ENCODE results near the gene TXNDC12.
A peak's percentile ranks its signal among the peaks of the same experiment; 100 is the strongest.

The TXNDC12 gene

DNA sequence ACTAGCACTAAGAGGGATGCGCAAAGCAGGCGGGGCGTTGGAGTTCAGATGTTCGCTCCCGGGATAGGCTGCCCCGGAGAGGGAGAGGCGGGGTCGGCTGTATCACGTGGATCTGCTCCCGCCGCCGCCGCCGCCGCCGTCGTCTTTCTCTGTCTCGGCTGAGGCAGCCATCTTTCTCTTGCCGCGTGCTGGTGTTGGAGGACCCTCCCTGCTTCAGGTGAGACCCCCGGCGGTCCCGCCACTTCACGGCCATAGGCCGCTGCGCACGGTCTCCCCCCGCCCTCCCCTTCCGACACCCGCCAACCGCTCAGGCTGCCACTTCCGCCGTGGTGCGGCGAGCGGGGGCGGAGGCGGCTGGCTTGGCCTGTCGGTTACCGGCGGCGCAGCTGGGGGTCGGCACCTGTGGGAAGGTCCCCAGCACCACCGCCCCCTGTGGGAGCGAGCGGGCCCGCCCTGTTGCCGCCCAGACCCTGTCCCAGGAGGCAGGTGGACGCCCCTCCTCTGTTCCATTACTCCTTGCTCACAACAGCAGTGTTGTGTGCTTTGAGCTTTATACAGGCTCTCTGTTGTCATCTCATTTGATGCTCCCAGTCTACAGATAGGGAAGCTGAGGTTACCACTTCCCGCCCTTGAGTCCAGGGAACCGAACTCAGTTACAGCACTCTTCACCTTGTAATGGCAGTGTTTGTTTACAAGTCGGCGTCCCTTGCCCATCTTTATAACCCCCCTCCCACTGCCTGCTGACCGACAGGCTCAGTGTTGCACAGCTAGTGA, 1.4 kb upstream of the TXNDC12 start, which contains the start of gene BTF3L4 (continued):
- TF ChIP-seq, protein P1, sequence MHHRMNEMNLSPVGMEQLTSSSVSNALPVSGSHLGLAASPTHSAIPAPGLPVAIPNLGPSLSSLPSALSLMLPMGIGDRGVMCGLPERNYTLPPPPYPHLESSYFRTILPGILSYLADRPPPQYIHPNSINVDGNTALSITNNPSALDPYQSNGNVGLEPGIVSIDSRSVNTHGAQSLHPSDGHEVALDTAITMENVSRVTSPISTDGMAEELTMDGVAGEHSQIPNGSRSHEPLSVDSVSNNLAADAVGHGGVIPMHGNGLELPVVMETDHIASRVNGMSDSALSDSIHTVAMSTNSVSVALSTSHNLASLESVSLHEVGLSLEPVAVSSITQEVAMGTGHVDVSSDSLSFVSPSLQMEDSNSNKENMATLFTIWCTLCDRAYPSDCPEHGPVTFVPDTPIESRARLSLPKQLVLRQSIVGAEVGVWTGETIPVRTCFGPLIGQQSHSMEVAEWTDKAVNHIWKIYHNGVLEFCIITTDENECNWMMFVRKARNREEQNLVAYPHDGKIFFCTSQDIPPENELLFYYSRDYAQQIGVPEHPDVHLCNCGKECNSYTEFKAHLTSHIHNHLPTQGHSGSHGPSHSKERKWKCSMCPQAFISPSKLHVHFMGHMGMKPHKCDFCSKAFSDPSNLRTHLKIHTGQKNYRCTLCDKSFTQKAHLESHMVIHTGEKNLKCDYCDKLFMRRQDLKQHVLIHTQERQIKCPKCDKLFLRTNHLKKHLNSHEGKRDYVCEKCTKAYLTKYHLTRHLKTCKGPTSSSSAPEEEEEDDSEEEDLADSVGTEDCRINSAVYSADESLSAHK (tag by site-specific recombination; IDR thresholded peaks at IDR 0.05), result peak; percentile 86
- TF ChIP-seq REPIN1 (tag by site-specific recombination; IDR thresholded peaks at IDR 0.05; ENCODE audit: low read depth) (peak; percentile 65; the same call in 1 of the 2 replicates), YY2 (tag by site-specific recombination; IDR thresholded peaks at IDR 0.05) (peak; percentile 48; the same call in 1 of the 2 replicates), ZNF791 (tag by site-specific recombination; IDR thresholded peaks at IDR 0.05) (no peak), SCRT1 (tag by site-specific recombination; IDR thresholded peaks at IDR 0.05; ENCODE audit: borderline replicate concordance) (peak; percentile 89), EGR2 (tag by site-specific recombination; IDR thresholded peaks at IDR 0.05; ENCODE audit: low read depth) (peak; percentile 92), ZNF423 (tag by site-specific recombination; IDR thresholded peaks at IDR 0.05) (peak; percentile 65; the same call in 1 of the 2 replicates), ZNF354C (tag by site-specific recombination; IDR thresholded peaks at IDR 0.05; ENCODE audit: borderline replicate concordance, low read depth) (no peak), MZF1 (tag by site-specific recombination; IDR thresholded peaks at IDR 0.05; ENCODE audit: borderline replicate concordance) (no peak), ZNF514 (tag by site-specific recombination; IDR thresholded peaks at IDR 0.05) (no peak), ZNF768 (tag by site-specific recombination; IDR thresholded peaks at IDR 0.05) (peak; percentile 74; the same call in 1 of the 2 replicates), ZXDB (tag by site-specific recombination; IDR thresholded peaks at IDR 0.05) (peak; percentile 27; the same call in 1 of the 2 replicates), SCRT2 (tag by site-specific recombination; IDR thresholded peaks at IDR 0.05) (peak; percentile 98), PRDM1 (tag by site-specific recombination; IDR thresholded peaks at IDR 0.05) (no peak), KLF16 (tag by site-specific recombination; IDR thresholded peaks at IDR 0.05) (peak; percentile 84), ZNF843 (tag by site-specific recombination; IDR thresholded peaks at IDR 0.05) (peak; percentile 48; the same call in 1 of the 2 replicates), ZNF239 (tag by site-specific recombination; IDR thresholded peaks at IDR 0.05) (0 out of 2 replicates have a peak, but pooled peaks have one; percentile 42), ZNF394 (tag by site-specific recombination; IDR thresholded peaks at IDR 0.05; ENCODE audit: borderline replicate concordance) (peak; percentile 13; the same call in 1 of the 2 replicates), ZNF341 (tag by site-specific recombination; IDR thresholded peaks at IDR 0.05; ENCODE audit: low read depth) (peak; percentile 78), GLIS2 (tag by site-specific recombination; IDR thresholded peaks at IDR 0.05) (peak; percentile 98)
- TF ChIP-seq, protein P2, sequence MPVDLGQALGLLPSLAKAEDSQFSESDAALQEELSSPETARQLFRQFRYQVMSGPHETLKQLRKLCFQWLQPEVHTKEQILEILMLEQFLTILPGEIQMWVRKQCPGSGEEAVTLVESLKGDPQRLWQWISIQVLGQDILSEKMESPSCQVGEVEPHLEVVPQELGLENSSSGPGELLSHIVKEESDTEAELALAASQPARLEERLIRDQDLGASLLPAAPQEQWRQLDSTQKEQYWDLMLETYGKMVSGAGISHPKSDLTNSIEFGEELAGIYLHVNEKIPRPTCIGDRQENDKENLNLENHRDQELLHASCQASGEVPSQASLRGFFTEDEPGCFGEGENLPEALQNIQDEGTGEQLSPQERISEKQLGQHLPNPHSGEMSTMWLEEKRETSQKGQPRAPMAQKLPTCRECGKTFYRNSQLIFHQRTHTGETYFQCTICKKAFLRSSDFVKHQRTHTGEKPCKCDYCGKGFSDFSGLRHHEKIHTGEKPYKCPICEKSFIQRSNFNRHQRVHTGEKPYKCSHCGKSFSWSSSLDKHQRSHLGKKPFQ (tag by site-specific recombination; IDR thresholded peaks at IDR 0.05), result no peak
- TF ChIP-seq, protein P3, sequence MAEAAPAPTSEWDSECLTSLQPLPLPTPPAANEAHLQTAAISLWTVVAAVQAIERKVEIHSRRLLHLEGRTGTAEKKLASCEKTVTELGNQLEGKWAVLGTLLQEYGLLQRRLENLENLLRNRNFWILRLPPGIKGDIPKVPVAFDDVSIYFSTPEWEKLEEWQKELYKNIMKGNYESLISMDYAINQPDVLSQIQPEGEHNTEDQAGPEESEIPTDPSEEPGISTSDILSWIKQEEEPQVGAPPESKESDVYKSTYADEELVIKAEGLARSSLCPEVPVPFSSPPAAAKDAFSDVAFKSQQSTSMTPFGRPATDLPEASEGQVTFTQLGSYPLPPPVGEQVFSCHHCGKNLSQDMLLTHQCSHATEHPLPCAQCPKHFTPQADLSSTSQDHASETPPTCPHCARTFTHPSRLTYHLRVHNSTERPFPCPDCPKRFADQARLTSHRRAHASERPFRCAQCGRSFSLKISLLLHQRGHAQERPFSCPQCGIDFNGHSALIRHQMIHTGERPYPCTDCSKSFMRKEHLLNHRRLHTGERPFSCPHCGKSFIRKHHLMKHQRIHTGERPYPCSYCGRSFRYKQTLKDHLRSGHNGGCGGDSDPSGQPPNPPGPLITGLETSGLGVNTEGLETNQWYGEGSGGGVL (tag by site-specific recombination; IDR thresholded peaks at IDR 0.05), result 0 out of 2 replicates have a peak, but pooled peaks have one; percentile 46
- TF ChIP-seq, protein P4, sequence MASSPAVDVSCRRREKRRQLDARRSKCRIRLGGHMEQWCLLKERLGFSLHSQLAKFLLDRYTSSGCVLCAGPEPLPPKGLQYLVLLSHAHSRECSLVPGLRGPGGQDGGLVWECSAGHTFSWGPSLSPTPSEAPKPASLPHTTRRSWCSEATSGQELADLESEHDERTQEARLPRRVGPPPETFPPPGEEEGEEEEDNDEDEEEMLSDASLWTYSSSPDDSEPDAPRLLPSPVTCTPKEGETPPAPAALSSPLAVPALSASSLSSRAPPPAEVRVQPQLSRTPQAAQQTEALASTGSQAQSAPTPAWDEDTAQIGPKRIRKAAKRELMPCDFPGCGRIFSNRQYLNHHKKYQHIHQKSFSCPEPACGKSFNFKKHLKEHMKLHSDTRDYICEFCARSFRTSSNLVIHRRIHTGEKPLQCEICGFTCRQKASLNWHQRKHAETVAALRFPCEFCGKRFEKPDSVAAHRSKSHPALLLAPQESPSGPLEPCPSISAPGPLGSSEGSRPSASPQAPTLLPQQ (tag by site-specific recombination; IDR thresholded peaks at IDR 0.05), result peak; percentile 43
- TF ChIP-seq, protein P5, sequence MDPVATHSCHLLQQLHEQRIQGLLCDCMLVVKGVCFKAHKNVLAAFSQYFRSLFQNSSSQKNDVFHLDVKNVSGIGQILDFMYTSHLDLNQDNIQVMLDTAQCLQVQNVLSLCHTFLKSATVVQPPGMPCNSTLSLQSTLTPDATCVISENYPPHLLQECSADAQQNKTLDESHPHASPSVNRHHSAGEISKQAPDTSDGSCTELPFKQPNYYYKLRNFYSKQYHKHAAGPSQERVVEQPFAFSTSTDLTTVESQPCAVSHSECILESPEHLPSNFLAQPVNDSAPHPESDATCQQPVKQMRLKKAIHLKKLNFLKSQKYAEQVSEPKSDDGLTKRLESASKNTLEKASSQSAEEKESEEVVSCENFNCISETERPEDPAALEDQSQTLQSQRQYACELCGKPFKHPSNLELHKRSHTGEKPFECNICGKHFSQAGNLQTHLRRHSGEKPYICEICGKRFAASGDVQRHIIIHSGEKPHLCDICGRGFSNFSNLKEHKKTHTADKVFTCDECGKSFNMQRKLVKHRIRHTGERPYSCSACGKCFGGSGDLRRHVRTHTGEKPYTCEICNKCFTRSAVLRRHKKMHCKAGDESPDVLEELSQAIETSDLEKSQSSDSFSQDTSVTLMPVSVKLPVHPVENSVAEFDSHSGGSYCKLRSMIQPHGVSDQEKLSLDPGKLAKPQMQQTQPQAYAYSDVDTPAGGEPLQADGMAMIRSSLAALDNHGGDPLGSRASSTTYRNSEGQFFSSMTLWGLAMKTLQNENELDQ (tag by site-specific recombination; IDR thresholded peaks at IDR 0.05; ENCODE audit: low read depth), result no peak
- TF ChIP-seq, protein P6, sequence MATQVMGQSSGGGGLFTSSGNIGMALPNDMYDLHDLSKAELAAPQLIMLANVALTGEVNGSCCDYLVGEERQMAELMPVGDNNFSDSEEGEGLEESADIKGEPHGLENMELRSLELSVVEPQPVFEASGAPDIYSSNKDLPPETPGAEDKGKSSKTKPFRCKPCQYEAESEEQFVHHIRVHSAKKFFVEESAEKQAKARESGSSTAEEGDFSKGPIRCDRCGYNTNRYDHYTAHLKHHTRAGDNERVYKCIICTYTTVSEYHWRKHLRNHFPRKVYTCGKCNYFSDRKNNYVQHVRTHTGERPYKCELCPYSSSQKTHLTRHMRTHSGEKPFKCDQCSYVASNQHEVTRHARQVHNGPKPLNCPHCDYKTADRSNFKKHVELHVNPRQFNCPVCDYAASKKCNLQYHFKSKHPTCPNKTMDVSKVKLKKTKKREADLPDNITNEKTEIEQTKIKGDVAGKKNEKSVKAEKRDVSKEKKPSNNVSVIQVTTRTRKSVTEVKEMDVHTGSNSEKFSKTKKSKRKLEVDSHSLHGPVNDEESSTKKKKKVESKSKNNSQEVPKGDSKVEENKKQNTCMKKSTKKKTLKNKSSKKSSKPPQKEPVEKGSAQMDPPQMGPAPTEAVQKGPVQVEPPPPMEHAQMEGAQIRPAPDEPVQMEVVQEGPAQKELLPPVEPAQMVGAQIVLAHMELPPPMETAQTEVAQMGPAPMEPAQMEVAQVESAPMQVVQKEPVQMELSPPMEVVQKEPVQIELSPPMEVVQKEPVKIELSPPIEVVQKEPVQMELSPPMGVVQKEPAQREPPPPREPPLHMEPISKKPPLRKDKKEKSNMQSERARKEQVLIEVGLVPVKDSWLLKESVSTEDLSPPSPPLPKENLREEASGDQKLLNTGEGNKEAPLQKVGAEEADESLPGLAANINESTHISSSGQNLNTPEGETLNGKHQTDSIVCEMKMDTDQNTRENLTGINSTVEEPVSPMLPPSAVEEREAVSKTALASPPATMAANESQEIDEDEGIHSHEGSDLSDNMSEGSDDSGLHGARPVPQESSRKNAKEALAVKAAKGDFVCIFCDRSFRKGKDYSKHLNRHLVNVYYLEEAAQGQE (tag by site-specific recombination; IDR thresholded peaks at IDR 0.05), result 0 out of 2 replicates have a peak, but pooled peaks have one; percentile 22
